Measurements from ENCODE around the gene PLXND1.
"Not testable (repeated sequence)": the region's sequence is repeated elsewhere in the genome, so short reads cannot be mapped to it uniquely, and the experiment has no call there.

Gene PLXND1

DNA sequence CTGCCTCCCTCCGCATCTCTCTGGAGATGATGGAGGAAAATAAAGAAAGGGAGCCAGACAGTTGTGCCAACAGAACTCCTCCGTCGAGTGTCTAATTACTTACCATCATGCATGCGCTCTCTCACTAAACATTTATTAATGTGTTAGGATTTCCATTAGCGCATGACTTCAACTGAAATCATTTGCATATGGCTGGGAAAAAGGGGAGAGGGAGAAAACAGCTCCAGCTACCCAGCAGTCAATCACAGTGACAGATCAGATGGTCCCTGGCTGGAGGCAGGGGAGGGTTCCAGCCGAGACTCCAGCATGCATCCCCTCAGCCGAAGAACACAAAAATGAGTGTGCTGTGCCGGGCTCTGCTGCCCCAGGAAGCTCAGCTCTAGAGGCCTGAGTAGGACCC is 84.9 kb downstream of the PLXND1 start:
- peak in 2 of 3 experiments; percentile 55 to 84 for DNase-seq

DNA sequence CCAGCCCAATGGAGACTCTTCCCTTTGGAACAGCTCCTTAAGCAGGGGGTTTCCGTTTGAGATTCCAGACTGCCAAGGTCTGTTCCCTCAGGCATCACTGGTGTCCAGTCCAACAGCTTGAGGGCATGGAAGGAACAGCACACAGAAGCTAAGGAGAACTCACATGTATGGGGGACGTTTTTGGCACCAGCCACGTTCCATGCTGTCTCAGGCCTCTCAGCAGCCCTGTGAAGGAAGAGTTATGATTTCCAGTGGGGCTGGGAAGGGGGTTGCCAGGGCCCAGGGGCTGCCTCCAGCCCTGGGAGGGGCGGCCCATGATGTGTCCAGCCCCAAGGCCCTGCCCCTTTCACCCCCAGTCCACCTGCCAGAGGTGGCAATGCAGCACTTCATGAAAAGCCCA is 85.5 kb downstream of the PLXND1 start:
- DNase-seq, result peak in 1 of 3 experiments; percentile 56

DNA sequence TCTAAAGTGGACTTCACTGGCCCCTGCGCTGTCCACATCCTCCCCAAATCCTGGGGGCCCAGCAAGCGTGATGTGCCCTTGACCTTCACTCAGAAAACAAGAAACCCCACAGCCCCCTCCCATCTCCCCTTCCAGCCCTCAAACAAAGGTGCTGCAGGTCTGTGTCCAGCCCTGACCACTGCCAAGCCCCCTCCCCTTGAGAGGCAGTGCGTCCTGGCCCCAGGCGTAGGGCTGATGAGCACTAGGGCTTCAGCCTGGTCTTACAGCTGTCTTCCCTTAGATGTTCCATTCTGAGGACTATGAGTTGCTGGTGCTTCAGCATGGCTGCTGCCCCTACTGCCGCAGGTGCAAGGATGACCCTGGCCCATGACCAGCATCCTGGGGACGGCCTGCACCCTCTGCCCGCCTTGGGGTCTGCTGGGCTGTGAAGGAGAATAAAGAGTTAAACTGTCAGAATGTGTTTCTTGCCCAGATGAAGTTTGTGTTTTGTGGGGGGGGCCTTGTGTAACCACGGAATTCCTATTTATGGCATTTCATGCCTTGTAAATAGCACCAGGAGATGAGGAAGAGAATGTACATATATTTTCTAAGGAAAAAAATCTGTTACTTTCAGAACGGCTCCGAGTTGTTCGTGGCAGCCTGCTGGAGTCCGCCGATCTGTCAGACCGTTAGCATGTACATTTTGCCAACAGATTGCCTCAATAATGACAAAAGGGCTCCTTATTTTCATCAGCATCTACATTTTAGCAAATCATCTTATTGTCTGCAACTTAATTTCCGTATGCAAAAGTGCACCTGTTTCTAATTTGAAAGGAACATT is 86.4 kb downstream of the PLXND1 start:
- DNase-seq, result no peak

DNA sequence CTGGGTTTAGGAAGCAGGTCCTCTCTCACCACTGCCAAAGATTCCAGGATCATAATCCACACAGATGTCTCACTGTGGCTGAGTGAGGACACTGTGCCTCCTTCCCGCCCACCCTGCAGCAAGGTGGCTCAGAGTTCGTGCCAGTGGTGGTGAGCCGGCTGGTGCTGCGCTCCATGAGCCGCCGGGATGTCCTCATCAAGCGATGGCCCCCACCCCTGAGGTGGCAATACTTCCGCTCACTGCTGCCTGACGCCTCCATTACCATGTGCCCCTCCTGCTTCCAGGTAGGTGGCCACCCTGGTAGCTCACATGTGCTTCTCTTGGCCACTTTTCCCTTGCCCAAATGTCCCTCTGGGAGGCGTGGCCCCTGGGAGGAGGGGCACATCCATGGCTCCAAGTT is 87.0 kb downstream of the PLXND1 start:
- no peak for DNase-seq

DNA sequence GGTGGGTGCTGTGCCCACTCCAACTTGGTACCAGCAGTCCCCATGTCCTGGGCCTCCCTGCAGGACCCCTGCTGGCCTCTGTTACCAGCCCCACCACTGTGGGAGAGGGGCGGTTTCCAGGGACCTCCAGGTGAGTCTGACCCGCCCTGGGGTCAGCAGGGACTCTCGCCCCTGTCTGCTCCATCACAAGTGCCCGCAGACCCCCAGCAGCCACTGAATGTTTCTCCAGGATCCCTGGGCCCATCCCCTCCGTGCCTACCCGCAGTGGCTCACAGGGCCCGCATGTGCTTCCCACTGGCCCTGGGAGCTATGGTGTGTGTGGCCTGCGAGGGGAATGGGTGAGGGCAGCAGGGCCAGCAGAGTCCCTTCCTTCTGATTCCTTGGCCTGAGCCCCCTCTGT is 87.9 kb downstream of the PLXND1 start:
- no peak for DNase-seq

DNA sequence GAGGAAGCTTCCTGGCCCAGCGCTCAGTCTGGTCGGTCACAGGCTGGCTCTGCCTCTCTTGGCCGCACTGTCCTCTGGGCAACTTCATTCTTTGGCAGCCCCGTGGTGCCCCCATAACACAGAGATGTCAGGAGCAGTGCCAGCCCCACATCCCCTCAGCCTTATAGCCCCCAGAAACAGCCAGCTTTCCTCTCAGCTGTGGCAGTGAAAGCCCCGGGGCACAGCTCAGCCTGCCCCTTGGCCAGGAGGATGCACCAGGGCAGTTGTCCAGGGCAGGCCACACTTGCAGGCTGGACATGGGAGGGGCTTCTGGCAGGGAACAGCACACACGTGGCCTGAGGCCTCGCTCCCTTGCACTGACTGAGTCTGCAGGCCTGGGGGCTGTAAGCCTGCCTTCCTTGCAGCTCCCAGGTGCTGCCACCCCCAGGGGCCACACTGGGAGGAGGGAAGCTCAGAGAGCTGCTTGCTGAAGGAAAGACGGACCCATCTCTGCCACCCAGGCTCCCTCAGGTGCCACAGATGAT is 88.4 kb downstream of the PLXND1 start:
- no peak for DNase-seq

DNA sequence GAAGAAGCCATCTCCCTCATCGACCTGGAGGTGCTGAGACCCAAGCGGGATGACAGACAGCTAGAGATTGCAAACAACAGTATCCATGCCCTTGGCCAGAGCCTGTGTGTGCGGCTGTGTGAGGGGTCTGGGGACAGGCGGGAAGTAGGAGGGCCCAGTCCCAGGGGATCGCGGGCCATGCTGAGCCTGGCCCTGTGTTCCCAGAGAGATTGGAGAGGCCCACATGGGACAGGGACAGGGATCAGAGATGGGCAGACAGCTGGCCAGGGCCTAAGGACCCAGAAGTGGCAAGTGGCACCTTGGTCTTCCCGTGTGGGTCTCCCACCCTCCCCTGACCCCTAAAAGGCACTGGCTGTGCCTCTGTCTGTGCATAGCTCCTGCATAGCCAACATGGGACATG is 89.0 kb downstream of the PLXND1 start:
- DNase-seq, result no peak

DNA sequence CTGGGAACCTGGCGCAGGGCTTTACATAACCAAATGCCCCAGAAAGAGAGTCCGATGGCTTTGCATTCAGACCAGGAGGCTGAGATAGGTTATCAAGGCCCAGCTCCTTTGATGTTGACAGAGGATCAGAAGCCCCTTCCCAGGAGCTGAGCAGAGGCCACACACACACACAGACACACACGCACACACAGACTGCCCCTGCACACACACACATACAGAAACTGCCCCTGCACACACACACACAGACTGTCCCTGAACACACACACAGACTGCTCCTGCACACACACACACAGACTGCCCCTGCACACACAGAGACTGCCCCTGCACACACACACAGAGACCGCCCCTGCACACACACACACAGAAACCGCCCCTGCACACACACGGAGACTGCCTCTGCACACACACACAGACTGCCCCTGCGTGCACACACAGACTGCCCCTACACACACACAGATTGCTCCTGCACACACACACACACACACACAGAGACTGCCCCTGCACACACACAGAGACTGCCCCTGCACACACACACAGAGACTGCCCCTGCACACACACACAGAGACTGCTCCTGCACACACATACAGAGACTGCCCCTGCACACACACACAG is 90.5 kb downstream of the PLXND1 start:
- not testable (repeated sequence) for DNase-seq

DNA sequence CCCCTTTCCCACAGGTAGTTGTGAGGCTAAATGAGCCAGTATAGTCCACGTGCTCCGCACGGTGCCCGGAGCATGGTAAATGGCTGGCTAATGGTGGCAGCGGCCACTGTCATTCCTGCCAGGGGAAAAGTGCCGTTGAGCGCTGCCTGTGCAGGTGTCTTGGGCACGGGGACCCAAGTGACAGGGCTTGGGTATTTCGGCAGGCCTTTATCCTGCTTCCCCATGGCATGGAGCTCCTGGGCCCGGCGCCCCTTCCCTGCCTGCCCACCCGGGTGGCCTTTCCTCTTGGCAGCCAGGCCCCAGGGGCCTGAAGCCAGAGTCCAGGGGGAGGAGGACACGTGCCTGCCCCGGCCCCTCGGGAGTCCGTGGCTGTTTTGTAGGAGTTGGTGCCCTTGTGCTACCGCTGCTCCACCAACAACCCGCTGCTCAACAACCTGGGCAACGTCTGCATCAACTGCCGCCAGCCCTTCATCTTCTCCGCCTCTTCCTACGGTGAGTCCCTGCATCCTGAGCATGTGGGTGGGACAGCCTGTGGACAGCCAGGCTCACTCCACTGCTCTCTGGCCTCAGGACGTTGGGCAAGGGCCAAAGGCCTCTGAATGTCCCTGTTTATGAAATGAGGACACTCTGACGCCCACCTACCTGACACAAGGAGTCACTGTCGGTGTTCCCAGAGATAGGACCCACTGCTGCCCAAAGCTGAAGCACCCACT is 91.2 kb downstream of the PLXND1 start:
- DNase-seq, result not testable (repeated sequence)

DNA sequence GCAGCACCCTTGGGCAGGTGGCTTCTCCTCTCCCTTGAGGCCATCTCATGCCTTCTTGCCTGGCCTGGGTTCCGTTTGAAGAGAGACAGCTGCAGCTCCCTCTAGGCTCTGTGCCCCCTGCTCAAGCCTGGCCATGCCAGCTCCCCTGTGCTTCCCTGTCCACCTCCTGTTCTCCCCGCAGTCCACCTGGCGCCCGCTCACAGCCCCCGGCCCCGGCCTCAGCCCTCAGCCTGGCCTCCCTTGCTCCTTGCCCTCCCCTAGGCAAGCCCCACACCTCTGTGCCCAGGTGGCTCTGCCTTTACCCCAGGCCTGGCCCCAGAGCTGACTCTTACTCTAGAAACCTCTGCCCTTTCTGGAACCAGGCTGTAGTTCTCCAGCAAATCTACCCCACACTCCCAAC is 91.9 kb downstream of the PLXND1 start:
- no peak for DNase-seq

DNA sequence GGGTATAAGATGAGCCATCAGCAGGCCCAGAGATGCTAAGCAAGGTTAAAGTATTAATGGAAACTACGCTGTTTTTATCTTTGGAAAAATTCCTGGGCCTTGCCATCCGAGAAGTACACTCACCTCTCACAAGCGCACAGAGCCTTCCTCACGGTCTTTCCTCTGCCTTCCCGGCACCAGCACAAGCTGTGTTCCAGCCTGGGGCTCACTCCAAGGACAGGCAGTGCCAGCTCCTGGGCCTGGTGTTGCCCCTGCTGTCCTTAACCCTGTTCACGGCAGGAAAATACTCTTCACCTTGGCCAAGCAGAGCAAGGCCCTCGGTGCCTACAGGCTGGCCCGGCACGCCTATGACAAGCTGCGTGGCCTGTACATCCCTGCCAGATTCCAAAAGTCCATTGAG is 92.4 kb downstream of the PLXND1 start:
- DNase-seq, result no peak

DNA sequence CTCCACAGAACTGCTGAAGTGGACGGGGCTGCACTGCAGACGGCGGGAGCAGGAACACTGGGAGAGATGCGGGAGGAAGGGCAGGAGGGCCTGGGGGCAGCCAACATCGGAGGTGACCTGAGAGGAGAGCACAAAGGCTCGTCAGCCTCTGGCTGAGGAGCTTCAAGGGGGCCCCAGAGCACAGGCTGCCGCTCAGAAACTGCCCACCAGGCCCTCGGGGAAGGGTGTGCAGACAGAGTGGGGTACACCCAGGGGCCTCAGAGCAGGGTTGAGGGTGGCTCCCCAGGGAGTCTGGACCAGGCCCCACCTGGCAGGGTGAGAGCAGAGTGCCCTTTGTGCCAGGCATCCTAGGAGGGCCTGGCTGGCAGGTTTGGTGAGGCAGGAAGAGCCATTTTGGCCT is 92.8 kb downstream of the PLXND1 start:
- DNase-seq, result no peak

DNA sequence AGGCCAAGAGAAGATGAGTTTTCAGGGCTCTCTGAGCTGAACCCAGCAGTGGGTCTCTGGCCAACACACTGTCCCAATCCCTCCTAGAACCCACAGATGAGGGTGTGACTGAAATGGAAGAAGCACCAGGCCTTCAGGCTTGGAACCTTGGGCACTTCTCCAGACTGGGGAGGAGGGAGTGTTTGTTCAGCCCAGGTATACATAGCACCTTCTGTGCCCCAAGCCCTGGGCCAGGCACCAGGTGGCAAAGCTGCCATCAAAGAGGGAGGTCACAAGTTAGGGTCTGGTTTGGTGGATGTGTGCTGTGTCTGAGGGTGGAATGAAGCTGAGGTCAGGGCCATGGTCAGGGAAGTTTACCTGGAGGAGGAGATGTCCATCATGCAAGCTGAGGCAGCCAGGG is 93.9 kb downstream of the PLXND1 start:
- DNase-seq, result no peak

DNA sequence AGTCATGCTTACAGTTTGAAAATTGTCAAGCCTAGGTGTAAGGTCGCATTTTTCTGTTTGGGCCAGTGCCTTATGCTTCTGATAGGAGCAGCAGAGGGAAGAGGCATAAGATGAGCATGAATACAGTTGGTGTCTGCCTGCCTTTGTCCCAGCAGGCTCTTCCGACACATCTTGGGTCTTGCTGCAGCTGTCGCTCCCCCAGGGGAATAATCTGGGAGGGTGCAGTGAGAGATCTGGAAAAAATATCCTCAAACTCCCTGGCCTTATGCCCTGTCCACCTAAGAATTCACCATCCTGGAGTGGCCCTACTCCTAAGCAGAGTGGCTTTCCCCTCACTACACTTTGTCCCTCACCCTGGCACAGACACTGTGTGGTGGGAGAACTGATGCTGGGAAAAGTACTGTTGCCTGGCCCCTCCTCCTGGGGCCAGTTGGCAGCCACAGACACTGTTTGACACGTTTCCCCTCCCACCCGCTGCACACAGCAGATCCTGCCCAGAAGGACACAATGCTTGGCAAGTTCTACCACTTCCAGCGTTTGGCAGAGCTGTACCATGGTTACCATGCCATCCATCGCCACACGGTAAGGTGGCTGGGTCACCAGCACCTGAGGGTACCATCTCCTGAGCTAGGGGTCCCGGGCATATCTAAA is 99.2 kb downstream of the PLXND1 start:
- DNase-seq, result peak in 1 of 3 experiments; percentile 56

DNA sequence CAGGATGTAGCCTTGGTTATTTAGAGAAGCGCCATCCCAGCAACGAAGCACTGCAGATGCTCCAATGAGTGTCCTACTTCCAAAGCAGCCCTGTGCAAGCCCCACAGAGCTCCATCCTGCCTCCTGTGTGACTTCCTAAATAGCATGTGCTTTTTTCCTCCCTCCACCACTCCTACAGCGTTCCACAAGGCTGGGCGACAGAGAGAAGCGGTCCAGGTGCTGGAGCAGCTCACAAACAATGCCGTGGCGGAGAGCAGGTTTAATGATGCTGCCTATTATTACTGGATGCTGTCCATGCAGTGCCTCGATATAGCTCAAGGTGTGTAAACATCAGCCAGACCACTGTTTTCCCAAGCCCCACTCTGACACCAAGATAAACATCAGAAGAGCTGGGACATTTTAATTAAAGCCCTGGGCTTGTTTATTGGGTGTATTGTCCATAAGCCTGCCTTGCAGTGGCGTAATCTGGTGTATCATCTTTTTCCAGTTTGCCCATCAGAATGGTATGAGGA is 100.2 kb downstream of the PLXND1 start:
- peak; percentile 40 to 99 (median 93) for DNase-seq

DNA sequence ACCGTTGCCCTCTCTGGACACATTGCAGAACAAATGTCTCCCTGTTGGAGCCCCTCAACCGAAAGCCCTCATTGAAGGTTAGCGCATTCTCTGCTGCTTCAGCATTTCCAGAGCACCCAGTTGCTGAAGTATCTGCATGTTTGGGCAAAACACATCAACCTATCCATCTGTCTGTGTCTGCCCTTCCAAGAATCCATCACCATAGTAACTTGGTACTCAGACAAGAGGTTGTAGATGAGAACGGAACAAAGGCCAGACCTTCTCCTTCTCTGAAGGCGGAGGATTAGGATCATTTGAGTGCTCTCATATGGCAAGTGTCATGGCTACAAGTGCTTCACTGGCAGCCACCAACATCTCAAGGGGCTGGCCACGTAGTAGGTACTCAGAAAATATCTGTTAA is 101.1 kb downstream of the PLXND1 start:
- DNase-seq, result peak; percentile 30 to 74 (median 73)
